ENCODE data around the gene SMPD4.
"Not testable (repeated sequence)": the region's sequence is repeated elsewhere in the genome, so short reads cannot be mapped to it uniquely, and the experiment has no call there.

Gene SMPD4

DNA sequence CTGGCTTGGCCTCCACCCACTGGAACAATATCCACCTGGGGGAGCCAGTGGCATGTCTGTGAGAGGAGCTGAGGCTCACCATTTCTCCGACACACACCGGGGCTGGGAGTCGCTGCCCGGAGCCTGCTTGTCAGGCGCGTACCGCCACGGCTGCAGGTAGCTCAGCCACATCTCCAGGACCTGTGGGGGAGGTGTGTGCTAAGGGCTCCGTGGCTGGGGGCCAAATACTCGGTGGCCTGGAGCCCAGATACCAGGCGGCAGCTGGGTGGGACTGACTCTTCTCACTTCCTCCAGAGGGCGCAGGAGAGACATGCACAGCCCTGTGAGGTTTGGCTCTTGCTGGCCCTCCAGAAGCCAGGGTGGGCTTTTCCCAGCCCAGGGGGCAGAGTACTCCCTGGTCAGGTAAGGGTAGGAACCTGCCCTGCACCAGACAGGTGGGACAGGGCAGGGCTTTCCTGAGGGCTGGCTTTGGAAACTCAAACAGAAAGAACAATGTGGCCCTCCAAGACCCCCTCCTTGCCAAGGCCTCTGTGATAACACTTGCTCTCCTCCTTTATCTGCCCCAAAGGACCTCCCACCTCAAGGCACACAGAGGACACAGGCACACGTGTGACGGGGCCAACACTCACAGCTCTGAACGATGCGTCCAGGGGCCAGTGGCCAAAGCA lies 25.3 kb downstream of the SMPD4 start:
- not testable (repeated sequence) for DNase-seq

DNA sequence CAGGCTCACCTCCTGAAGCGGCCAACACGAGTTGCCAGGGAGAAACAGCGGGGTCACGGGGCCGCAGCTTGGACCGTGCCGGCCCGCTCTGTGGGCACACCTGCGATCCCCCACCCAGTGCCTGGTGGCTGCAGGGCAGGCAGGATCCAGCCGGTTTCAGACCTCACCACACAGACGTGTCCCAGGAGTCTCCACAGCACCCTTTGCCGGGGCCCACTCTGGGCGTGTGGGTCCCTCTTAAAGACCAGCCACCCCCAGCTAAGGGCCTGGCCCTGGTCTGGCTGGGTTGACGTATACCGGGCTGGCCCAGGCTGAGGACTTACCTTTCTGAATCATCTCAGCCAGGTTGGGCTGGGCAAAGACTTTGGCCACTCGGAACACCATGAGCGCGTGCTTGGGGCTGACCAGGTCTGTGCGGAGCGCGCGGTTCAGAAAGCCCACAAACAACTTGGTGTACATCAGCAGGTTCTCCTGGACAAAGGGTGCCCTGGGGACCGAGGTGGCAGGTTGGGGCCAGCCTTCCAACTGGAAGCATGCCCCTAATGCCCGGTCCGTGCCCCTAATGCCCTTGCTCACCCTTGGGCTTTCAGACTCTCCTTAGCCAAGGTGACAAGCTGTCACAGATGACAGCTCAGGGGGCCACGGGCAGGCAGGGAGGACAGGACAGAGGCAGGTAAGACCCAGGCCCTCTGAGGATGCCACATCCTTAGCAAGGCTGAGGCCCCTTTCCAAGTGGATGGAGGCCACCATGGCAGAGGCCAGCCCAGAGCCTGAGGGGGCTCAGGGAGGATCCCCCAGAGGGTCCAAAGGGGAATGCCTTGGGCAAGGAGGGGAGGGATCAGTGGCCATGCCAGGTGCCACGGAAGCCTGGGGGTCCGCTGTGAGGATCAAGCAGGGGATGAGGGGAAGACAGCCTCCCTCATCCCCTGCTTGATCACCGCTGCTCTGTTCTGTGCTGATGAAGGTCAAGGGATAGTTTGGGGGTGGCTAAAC lies 26.3 kb downstream of the SMPD4 start:
- no peak for DNase-seq

DNA sequence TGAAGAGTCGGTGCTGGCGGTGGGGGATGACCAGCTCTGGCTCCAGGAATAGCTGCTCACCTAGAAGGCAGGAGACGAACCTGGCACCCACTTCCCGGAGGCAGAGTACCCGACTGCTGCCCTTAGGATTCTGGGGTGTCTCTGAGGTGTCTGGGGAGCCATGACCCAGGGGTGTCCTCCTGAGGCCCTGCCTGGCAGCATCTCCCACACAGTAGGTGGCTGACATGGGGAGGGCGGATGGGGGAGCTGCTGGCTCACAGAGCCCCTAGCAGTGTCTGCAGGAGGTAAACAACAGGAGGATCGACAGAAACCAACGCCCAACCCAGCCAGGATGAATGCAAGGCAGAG lies 27.0 kb downstream of the SMPD4 start:
- DNase-seq, result not testable (repeated sequence)

DNA sequence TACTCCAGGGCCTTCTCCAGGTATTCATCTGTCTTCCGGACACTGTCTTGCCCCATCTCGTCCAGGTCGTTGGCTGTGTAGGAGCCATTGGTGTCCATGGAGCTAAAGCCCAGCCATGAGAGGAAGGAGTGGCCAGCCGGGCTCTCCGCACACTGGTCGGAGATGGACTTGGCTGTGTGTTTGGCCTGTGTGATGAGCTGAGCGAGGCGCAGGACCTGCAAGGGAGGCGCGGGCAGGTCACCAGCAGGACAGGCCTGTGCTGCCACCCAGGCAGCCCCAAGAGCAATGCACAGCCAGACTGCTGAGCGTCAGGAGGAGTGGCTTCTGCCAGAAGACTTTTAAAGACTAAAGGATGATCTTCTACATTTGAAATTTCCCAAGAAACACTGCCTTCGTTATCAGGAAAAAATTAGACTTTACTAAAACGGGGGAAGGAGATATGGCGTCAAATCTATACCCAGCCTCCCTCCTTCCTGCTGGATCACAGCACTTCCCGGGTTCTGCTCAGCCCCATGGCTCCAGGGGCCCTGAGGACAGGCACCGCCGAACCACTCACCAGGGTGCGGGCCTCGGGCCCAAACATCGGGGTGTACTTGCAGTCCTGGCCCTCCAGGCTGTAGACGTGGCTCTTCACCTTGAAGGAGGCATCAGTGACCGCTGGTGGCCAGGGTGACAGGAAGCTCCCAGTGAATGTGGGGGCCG lies 27.5 kb downstream of the SMPD4 start:
- DNase-seq, result not testable (repeated sequence)

DNA sequence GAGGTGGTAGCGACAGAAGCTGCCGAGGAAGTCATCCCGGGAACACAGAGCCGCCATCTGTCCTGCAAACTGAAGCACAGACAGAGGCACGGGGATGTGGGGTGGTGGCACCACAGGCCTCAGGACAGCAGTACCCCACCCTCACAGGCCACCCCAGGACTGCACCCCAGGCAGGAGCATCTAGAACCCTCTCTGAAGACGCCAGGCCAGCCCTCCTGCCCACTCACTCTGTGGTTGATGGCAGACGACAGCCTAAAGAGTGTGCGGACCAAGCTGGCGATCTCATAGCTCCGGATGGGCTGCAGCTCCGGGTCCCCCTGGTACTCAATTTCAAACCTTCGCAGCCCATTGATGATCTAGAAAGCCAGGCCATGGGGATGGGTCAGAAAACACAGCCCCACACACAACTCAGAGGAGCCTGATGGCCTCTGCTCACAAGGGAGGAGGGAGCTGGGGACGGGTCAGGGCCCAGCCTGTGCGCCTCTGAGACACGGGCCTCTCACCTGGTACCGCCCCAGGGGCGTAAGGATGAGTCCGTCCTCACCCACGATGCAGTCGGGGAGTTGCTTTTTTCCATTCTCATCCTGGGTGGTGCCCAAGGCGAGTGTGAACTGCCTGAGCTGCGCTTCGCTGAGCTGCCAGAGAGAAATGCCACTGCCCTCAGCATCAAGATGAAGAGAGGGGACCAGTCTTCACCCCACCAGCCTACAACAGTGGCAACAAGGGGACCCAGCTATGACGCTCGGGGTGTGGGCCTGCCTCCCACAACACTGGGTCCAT lies 28.4 kb downstream of the SMPD4 start:
- no peak for DNase-seq

DNA sequence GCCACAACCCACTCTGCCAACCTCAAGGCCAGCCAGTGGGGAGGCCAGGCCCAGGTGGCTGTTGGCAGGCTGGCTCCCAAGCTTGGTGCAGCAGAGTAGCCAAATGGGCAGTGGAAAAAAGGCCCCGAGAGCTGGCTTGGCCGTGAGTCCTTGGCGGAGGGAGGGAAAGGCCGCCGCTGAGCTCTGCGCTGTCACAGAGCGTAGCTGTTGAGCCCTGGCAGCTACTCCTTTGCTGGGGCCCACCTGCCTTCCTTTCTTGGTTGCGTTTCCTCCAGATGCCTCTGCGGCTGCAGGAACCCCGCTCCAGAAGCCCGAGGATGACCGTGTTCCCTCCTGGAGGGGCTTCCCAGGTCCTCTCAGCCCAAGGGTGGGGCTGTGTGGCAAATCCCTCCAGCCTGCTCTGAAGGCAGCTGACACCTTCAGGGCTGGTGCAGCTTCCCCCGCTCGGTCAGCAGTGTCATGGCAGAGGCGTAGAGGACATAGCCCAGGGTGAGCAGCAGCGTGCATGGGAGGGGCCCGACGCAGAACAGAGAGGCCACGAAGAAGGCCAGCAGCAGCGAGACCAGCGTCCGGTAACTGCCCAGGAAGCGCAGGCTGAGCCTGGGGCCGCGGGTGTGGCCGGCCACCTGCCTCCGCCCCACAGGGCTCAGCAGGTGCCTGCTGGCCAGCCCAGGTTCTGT lies 29.1 kb downstream of the SMPD4 start:
- not testable (repeated sequence) for DNase-seq

DNA sequence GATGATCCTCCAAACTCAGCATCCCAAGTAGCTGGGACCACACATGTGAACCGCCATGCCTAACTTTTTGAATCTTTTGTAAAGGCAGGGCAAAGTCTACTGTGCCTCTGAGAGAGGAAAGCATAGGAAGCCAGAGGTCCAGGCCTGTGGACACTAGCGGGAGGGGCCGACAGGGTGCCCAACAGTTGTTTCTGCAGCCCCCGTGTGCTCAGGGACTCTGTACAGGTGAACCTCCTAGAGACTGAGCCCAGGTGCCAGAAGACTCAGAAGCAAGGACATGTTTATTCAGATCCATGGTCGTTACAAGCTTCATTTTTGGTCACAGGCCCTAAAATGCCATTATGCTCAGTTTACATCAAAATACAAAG lies 30.3 kb downstream of the SMPD4 start:
- not testable (repeated sequence) for DNase-seq

DNA sequence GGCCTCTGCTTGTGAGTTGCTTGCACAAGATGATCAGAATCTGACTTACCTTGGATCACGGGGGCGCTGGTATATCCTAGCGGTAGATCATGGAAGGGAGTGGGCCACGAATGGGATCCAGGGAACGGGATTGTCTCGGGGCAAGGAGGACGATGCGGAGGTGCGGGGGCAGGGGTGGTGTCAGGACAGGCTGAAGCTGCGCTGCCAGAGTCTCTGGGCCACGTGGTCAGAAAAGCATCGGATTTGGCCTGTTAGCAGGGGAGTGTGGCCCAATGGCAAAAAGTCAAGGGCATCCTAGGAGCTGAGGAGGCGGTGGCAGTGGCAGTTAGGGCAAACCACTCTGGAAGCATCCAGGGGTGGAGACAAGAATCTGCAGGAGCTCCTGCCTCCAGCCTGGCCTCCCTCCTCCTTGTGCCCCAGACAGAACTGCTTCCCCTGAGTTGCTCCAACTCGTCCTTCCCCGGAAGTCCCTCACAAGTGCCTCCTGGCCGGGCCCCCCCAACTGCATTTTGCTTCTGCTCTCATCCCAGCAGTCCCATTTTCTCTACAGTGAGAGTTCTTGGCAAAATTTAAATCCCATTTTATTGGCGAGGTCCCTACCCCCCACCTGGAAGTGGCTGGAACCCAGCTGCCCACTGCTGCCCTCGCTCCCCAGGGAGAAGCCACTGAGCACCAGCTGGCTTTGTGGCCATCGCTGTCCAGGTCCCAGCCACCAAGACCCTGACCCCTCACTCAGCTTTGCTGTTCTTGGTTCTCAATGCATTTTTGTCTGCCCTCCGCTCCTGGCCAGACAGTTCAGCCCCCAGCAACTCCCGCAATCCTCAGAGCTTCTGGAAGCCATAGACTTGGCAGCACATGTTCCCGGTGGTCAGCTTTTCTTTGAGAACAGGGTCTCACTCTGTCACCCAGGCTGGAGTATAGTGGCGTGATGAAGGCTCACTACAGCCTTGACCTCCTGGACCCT lies 30.9 kb downstream of the SMPD4 start:
- no peak for DNase-seq

DNA sequence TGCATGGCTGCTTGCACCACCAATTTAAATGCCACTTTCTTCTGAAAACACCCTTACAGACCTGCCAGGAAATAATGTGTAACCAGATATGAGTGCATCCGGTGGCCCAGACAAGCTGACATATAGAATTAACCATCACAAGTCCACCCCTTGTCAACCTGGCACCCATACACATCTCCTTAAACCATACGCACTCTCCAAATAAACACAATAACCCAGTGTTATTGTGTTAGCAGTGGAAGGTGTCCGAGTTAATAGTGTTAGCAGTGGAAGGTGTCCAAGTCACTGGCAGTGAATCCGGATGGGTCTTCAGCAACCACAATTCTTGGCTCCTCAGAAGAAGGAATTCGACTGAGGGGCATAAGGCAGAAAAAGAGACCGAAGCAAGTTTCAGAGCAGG lies 32.9 kb downstream of the SMPD4 start:
- not testable (repeated sequence) for DNase-seq

DNA sequence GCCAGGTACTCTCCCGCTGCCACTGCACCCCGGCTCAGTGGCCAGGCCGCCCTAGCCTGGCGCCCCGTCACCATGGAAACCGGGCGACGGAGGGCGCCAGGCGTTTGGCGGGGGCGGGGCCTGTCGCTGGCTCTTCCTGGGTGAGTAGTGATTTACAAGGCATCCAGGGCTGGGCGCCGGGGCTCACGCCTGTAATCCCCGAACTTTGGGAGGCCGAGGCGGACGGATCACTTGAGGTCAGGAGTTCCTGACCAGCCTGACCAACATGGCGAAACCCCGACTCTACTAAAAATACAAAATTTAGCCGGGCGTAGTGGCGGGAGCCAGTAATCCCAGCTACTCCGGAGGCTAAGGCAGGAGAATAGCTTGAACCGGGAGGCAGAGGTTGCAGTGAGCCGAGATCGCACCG lies 36.4 kb downstream of the SMPD4 start, which contains the start of gene CCDC74B:
CCDC74B (minus strand) TSS at position 107 of the 409 bp plus-strand sequence. CDS start 116 bp downstream, outside the sequence.
- DNase-seq, result peak; percentile 69

DNA sequence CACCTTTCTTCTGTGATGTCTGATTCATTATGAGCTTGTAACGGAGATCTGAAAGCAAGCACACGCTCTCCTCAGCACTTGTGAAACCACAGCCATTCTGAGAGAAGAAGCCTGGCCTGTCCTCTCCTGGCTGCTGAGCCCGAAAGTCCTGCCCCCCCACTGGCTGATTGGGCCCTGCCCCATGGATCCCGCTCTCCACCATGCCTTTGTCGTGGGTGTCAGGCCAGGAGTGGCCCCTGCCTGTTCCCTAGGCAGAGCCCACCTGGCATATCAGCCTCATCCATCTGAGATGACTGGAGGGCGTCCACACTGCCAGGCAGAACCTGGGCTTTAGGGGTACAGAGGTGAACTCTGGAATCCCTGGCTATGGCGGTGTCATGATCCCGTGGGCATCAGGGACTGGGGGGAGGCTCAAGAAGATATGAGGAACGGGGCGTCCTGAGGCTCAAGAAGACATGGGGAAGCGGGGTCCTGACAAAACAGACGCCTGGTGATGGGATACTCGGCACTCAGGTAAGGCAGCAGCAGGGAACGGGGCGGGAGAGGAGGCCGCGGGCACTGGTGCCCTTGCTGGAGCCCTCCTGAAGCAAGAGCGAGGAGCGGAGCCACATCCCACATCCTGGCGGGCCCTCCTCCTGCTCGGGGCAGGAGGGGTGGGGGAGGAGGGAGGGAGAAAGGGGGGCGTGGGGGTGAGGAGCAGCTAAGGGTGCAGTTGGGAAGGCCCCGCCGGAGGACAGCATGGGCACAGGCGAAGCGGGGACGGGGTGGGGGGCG lies 37.9 kb downstream of the SMPD4 start:
- not testable (repeated sequence) for DNase-seq

DNA sequence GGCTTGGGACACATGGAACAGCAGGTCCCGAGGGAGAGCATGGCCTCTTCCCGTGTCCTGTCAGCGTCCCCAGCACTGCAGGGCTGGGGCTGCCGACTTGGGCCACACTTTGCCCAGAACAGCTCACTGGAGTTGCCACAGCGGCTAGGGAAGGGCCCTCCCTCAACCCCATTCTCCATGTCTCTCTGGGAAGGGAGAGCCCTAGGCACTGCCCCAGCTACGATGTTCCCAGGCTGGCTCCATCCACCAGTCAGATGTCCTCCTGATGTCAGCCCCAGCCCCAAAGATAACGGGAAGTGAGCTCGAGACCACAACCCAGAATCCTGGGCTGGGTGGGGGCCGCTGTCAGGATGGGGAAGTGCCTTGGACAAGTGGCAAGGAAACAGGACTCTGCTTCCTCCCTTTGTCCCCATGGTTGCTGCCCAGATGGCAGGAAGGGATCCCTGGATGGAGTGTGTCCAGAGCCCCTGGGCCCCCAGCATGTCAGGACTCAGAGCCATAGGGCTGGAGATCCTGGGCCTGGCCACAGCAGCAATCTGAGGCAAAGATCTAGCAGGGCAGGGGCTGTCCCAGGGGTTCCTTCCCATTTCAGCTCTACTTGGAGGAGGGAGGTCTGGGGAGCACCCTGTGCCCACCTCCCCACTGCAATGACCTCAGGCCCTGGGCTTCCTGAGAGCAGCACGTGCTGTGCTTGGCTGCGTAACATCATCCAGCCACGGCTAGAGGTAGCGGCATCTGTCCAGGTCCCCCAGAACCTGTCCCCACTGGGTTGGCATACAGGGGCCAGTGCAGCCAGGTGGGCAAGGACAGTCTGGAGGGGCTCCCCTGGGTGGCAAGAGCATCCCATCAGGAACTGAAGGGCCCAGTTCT lies 38.8 kb downstream of the SMPD4 start:
- not testable (repeated sequence) for DNase-seq

DNA sequence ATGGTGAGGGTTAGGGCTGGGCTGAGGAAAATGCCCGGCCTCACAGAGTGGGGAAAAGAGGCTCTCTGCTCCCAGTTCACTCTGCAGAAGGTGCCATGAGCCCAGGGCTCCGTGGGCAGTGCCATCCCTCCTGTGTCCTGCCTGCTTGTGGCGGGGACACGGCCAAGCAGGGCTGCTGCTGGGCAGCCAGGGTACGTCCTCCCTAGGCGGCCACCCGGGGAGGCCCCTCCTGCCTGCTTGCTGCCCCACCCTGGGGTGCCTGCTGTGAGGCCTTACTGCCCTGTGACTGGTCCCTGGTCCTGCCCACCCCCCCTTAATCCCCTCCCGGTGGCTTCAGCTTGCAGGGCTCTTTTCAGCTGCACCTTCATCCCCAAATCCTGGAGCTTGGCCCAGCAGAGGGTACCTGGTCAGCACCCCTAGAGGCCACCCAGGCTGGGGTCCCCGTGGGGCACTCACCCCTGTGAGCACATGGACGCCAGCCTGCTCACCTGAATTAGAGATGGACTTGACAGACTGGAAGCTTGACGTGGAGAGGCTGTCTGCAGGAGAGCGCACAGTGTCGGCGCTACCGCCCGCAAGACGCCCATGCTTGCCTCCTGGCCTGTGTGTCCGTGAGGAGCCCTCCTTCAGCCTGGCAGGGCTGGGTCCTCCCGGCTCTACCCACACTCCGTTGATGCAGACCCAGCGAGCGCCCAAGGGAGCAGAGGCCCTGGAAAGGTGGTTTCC lies 39.6 kb downstream of the SMPD4 start:
- not testable (repeated sequence) for DNase-seq

DNA sequence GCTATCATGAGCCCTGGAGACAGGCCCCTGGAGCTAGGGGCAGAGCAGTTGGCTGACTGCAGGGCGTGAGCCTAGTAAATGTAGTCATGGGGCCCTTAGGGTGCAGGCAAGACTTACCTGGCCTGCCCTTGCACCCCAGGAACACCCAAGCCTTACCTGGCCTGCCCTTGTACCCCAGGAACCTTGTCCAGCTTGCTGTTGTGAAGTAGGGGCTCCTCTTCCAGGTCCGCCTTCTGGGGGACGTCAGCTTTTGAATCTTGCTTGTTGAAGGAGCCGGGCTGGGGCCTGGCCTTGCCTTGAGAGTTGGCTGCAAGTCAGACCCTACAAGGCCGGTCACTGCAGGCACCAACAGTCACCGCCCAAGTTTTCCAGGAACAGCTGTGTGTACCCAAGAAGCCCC lies 40.4 kb downstream of the SMPD4 start:
- not testable (repeated sequence) for DNase-seq

DNA sequence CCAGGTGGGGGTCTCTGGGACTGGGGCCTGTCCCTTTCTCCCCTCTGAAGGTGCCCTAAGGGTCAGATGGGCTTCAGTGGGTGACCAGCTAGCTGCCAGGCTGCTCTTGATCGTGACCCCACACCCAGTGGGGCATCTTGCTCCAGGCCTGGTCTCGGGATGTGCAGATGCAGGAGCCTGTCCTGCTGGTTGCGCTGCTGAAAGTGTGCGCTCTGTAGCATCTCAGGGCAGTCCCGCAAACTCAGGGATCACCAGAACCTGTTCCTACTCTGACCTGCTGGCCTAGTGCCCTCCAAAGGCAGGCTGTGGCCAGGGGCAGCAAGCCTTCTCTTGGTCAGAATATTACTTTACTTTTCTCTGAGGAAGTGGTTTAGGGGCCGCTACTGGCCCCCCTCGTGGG lies 40.9 kb downstream of the SMPD4 start:
- not testable (repeated sequence) for DNase-seq

DNA sequence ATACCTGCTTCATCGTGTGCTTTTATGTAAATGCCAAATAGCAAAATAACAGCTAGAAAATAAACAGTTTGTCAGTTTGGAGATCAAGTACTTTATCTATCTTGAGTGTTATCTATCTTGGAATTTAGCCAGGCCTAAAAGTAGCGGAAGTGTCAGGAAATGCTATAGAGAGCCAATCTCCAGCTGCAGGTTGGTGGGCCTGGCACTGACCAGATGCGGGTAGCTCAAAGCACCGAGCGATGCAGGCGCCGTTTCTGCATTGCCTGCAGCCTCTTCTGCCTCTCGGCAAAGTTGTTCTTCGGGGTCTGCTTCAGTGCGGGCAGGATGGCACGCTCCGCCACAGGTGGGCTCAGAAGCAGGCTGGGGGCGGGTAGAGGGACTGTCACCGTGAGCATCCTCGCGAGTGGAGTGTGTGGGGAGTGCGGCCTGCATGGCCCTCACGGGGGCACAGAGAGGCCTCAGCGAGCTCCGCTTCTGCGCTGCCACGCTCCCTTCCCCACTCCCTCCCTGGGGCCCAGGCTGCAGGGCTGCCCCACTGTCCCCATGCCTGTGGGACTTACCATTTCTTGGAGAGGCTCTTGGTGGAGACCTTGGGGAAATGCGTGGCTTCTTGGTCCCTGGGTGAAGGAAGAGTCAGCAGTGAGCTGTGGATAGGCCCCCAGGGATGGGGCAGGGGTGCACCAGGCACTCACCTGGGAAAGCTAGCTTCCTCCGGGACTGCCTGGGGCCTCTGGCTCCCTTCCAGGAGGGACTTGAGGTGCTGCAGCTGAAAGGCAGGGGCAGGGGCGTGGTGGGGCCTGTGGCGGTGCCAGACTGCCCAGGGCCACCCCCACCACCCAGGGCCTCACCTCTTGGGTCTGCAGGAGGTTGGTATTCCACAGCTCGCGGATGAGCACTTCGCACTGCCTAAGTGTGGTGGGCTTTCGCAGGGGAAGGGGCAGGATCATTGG lies 41.8 kb downstream of the SMPD4 start:
- DNase-seq, result not testable (repeated sequence)

DNA sequence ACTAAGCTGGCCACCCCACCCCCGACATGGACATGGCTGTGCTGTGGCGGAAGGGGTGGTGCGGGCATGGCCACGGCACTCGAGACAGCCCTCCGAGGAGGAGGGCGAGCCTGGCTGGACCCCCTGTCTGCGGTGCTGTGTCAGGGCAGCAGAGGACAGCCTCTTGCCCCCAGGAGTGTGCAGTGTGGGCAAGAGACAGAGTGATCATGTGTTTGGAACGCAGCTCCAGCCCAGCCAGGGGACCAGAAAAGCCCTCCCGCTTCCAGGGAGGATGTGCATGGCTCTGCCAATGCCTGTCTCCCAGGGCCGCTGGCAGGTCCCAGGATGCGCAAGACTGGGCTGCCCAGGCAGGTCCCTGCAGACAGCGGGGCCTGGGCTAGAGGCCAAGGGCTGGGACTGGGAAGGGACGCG lies 42.6 kb downstream of the SMPD4 start:
- DNase-seq, result not testable (repeated sequence)
